Endothelial cell of umbilical vein (primary cell): ENCODE data around the gene SMIM11. TPM values are rescaled to one million over a fixed set of nuclear protein-coding genes. Genes with fewer than 3 reads are reported as not detected.
A peak's percentile ranks its signal among the peaks of the same experiment; 100 is the strongest.

Experiments
- BruUV-seq: library from RNA; stranded (reverse); fragments of 400-500 nt; replicated peaks from 2 replicates; lab custom pipeline; 2021; lab: Mats Ljungman, UMichigan
- CTCF ChIA-PET: fragments of 300-600, 350-600 bp; sonication (Branson Sonifier 250); formaldehyde crosslinking; loops from one replicate; lab custom pipeline; 2021; ENCODE audit warnings: antibody characterized with exemption, inconsistent platforms; lab: Charles Lee
- POLR2A ChIA-PET: fragments of 300-600, 350-600 bp; sonication (Branson Sonifier 250); formaldehyde crosslinking; loops from one replicate; lab custom pipeline; 2021; ENCODE audit warnings: antibody characterized with exemption, inconsistent platforms; lab: Charles Lee
- DNase-seq: peaks from one replicate; pipeline ENCODE4 v3.0.0-alpha.2; 2011; ENCODE audit warnings: low read depth, low spot score
- FAIRE-seq: peaks from 2 replicates; lab custom pipeline; 2011; peaks lifted over from hg19 to GRCh38; lab: Jason Lieb, UNC
- H2AFZ ChIP-seq: 2 replicates; pipeline ENCODE4 v1.6.0; 2012; ENCODE audit warnings: low read depth, low read length, control low read depth, inconsistent platforms
- H3K27ac ChIP-seq: 2 replicates; pipeline ENCODE4 v1.5.1; 2011; ENCODE audit warnings: low read depth, mild to moderate bottlenecking, control low read depth, low read length, moderate library complexity; ENCODE audit not compliant: insufficient read depth
- H3K27me3 ChIP-seq, 2 experiments: 2 replicates each; pipeline versions ENCODE4 v1.6.0 to v1.6.1; 2011; ENCODE audit warnings: low read length in 2 of 2, mixed read lengths in 1 of 2; ENCODE audit not compliant: control insufficient read depth in 2 of 2, insufficient read depth in 2 of 2
- H3K36me3 ChIP-seq, 2 experiments: 2 replicates in 1 of 2; 3 replicates in 1 of 2; pipeline ENCODE4 v1.5.1; 2011; ENCODE audit warnings: low read length in 2 of 2, mild to moderate bottlenecking in 1 of 2, moderate library complexity in 1 of 2; ENCODE audit not compliant: control insufficient read depth in 2 of 2, insufficient read depth in 2 of 2; ENCODE audit errors: extremely low read depth in 1 of 2
- H3K4me1 ChIP-seq: 3 replicates; pipeline ENCODE4 v1.5.1; 2011; ENCODE audit warnings: mild to moderate bottlenecking, low read length; ENCODE audit not compliant: control insufficient read depth, insufficient read depth; ENCODE audit errors: extremely low read depth
- H3K4me2 ChIP-seq: 2 replicates; pipeline ENCODE4 v1.6.1; 2011; ENCODE audit warnings: low read length, control low read depth, mixed read lengths; ENCODE audit not compliant: insufficient read depth
- H3K4me3 ChIP-seq, 3 experiments: fragments of 200-600 bp in 1 of 3; sonication (generic), shearing (Covaris generic) in 1 of 3; replicated peaks in 1 of 3; 2 replicates each; pipeline ENCODE4 v1.5.1; 2011 to 2016; ENCODE audit warnings: control low read depth in 3 of 3, low read length in 3 of 3, mild to moderate bottlenecking in 2 of 3, inconsistent platforms in 1 of 3, low read depth in 1 of 3, moderate library complexity in 1 of 3; ENCODE audit not compliant: insufficient read depth in 1 of 3
- H3K79me2 ChIP-seq: 2 replicates; pipeline ENCODE4 v1.6.0; 2012; ENCODE audit warnings: low read length, inconsistent platforms; ENCODE audit not compliant: control insufficient read depth, insufficient read depth
- H3K9ac ChIP-seq: replicated peaks from 2 replicates; pipeline ENCODE3; 2011; ENCODE audit warnings: low read length, control low read depth; ENCODE audit not compliant: insufficient read depth; ENCODE audit errors: extremely low read depth
- H3K9me1 ChIP-seq: replicated peaks from 3 replicates; pipeline ENCODE4 v1.6.0; 2011; ENCODE audit warnings: mild to moderate bottlenecking, low read length; ENCODE audit not compliant: control insufficient read depth, insufficient read depth; ENCODE audit errors: extremely low read depth
- H3K9me3 ChIP-seq: replicated peaks from 2 replicates; pipeline ENCODE4 v1.5.1; 2012; ENCODE audit warnings: low read length, inconsistent platforms; ENCODE audit not compliant: control insufficient read depth, insufficient read depth
- H4K20me1 ChIP-seq: replicated peaks from 2 replicates; pipeline ENCODE3; 2011; ENCODE audit warnings: mild to moderate bottlenecking, low read length; ENCODE audit not compliant: control insufficient read depth, insufficient read depth; ENCODE audit errors: extremely low read depth
- CTCF ChIP-seq, 2 donors: IDR thresholded peaks; 1 replicate in 1 of 2; 2 replicates in 1 of 2; pipeline ENCODE4 v1.5.1; 2011; ENCODE audit warnings: low read length in 2 of 2, mild to moderate bottlenecking in 2 of 2, moderate library complexity in 2 of 2, control low read depth in 1 of 2, inconsistent platforms in 1 of 2, low read depth in 1 of 2; ENCODE audit not compliant: insufficient read depth in 1 of 2; ENCODE audit errors: extremely low read depth in 1 of 2
- JUN ChIP-seq: IDR thresholded peaks from 2 replicates; pipeline ENCODE4 v1.6.1; 2011; ENCODE audit warnings: borderline replicate concordance, low read depth; ENCODE audit not compliant: insufficient read length, insufficient read depth
- dilution Hi-C: fragments of 300-500 bp; cut with MboI; formaldehyde crosslinking; loops from one replicate; pipeline ENCODE4 v1.15.0; 2019; ENCODE audit warnings: low sequenced_read_pairs; ENCODE audit not compliant: extremely low pct_ligation_motif_present
- intact Hi-C: fragments of 100-400 bp; cut with micrococcal nuclease; formaldehyde crosslinking; loops from one replicate; pipeline ENCODE4 v1.10.0; 2022
- polyA plus RNA-seq, 4 experiments: library from polyadenylated mRNA; depleted of rRNA in 3 of 4; stranded (reverse) in 3 of 4; unstranded in 1 of 4; fragments of >200 nt; gene quantifications; 2 replicates each; pipeline versions ENCODE4 v1.2.1 to v1.2.3, GENCODE V29; 2011 to 2012; ENCODE audit warnings: missing spikeins in 1 of 4
- total RNA-seq: library from RNA; stranded (reverse); gene quantifications from 2 replicates; pipeline ENCODE4 v1.2.3, GENCODE V29; 2021

Gene SMIM11
- total and polyA plus RNA-seq, 2 donors (not counting 3 experiments of a cell fraction or from before 2014, with no cell fraction given), result 1.4 to 1.5 TPM

- peak; percentile 69 for FAIRE-seq
These were observed 7.9 kb upstream of the SMIM11 start for GRCh38 chr21:34367320-34367935.

More at GRCh38 chr21:34367320-34367935, 7.9 kb upstream of the SMIM11 start:
- Histone ChIP-seq H3K36me3 (no peaks in the 10 kb centered on the region), H3K79me2 (no peaks in the 10 kb centered on the region), H2AFZ (no peak overlapping the region), H3K27ac (no peak overlapping the region), H3K9me3 (no peaks in the 10 kb centered on the region), H3K4me1 (no peaks in the 10 kb centered on the region), H3K4me2 (no peak overlapping the region), H3K9ac (no peak overlapping the region), H3K4me3 (no peak overlapping the region), H3K27me3 (peaks cover 11 to 12% of the 10 kb centered on the region in 2 experiments), H3K9me1 (no peaks in the 10 kb centered on the region), H4K20me1 (no peaks in the 10 kb centered on the region)
- no TSS peak for BruUV-seq
- DNase-seq, result peak; percentile 55
- TF ChIP-seq JUN (no peak), CTCF (IDR thresholded peaks at IDR 0.05; ENCODE audit: extremely low read depth in 1 of 2, insufficient read depth in 1 of 2, low read depth in 1 of 2, low read length in 2 of 2) (peak; percentile 46 to 53)
- dilution Hi-C loops, result no loop called here
- ChIA-PET POLR2A (no interaction called here), CTCF (interaction anchor here (0.6 to 2.9 kb wide), 20 partner anchors 9 to 1660 kb away, joined by 3 to 29 read pairs (median 4); no protein-coding TSS in a partner anchor)
- intact Hi-C loops, result no loop called here
